GM21390 (cell line): ENCODE measurements around the gene COX19.
A peak's percentile ranks its signal among the peaks of the same experiment; 100 is the strongest.
"Not testable (repeated sequence)": the region's sequence is repeated elsewhere in the genome, so short reads cannot be mapped to it uniquely, and the experiment has no call there.

ENCODE experiments used
- ATAC-seq: cut with Tn5 transposase; IDR thresholded peaks from one replicate; pipeline ENCODE4 v1.9.1; 2021; ENCODE audit not compliant: unreplicated experiment

Gene COX19

DNA sequence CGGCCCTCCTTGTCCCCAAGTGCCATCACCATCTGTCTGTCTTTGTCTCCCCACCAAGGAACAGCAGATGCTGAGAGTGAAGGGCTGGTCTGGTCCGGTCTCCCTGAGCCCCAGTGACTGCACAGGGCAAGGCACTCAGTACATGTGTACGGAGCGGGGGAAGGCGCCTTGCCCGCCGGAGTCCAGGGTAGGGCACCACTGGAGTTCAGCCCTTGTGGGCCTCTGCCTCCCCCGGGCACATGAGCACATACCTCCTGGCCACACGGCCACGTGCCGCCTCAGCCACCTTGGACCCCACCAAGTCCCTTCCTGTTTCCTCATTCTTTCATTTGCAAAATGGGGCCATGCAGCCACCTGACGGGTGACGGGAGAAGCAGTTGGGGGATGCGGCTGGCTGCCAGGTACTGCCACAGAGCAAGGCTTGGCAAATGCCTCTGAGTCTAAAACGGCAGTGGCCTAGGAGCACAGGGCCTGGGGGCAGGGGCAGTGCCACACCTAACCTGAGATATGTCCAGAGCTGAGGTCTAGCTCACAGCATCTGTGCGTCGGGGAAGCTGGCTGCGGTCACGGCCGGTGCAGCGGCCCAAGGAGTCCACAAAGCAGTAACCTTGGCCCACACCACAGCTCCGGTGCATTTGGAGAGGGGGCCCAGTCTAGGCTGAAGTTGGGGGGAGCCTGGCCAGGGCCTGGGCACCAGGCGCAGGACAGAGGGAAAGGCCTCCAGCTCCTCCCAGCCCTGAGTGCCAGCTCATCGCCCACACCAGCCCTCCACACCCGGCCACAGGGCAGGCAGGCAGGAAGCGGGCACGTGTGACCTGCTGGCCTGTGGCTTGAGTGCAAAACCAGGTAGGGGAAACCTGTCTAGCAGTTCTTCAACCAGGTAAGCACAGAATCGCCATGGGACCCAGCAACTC, 26.1 kb downstream of the COX19 start:
- no peak for ATAC-seq

DNA sequence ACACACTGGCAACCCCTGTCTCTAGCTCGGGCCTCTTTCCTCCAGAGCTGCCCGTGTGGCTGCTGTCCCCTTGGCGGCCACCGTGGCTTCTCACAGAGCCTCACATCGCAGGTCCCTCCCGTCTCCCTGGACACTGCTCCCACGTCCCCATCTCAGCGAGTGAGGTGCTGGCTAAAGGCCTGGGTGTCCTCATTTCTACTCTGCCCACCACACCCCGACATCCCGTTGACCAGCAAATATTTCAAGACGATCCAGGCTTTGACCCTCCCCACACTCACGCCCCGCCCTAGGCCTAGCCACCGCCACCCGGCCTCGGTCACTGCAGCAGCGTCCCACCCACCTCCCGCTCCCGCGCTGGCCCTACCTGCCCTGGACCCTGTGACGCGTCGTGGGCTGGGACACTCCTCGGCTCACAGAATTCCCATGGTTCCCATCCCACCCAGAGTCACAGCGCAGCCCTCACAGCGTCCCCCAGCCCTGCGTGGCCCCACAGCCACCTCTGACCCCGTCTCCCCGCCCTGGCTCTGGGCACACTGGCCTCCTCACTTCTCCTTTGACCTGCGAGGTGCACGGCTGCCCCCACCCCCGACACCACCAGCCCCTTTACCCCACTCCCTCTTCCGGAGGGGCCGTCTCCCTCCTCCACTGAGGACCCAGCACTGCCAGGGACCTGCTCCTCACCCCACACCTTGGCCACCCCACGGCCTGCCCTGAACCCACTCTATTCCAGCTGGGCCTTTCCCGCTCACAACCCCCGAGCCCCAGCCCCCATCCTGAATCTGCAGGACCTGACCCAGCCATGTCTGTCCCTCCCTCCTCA, 27.7 kb downstream of the COX19 start:
- ATAC-seq = no peak

DNA sequence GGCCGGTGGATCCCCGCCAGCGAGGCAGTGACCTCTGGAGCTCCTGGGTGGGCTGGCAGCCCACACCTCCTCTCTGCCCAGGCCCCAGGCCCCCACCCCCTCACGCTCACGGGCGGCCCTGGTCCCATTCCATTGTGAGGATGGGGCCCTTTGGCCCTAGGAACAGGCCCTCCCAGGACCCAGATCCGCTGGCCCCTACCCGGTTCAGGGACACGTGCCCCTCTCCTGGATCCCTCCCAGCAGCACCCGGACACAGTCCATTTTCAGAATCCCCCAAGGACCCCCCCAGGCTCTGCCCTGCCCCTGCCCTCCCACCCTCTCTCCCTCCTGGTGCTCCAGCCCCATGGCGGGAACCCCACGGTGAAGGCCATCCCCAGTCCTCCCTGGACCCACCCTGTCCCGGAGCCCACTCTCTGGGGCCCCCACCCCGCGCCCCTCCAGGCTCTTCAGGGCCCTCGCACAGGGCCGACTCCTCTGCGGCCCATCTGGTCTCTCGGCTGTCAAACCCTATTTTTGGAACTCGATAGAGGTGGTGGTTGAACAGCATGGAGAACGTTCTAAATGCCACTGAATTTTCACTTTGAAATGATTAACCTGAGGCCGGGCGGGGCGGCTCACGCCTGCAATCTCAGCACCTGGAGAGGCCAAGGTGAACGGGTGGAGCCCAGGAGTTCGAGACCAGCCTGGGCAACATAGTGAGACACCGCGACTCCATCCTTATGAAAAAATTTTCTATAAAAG, 28.9 kb downstream of the COX19 start:
- ATAC-seq = no peak

DNA sequence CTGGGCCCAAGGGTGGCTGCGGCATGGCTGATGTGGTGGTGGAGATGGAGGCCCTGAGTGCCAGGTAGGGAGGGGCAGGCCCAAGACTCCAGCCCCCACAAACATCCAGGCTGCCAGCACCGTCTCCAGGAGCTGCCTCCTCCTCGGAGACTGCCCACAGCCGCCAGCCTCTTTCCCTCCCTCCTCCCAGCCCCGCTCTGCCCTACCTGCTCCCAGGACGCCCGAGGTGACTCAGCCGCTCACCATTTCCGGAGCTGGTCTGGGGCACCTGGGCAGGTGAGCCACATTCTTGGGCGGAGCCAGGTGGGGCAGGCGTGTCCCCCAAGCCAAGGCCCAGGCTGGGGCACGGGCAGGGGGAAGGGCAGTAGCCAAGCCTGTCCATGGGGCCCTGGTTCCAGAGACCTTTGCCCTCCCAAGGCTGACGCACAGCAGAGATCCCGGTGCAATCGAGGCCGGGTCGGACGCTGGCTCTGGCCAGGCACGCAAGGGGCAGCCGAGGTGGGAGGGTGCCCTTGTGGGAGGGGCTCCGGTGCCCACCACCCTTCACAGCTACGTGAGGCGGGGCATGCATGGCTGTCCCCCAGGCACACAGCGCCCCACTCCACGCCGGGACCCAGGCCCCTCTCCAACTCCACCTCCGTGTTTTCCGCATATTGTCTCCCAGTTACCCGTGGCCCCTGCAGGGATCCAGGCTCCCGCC, 29.6 kb downstream of the COX19 start:
- no peak for ATAC-seq

DNA sequence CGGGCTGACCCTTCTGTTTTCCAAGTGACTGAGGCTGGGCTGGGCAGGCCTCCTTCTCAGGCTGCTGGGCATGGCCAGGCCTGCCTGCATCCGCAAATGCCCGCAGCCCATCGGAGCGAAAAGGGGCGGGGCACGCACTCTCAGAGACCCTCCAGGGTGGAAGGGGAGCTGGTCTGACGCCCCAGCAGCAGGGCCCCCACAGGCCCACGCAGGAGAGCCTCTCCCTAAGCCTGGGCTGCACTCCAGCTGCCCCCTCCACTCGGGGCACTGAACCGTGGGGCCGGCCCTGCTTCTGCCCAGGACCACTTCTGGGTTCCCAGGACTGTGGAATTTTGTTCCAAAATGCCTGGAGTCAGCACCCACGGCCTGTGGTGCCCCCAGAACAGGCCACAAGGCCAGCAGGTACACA, 30.2 kb downstream of the COX19 start:
- no peak for ATAC-seq

DNA sequence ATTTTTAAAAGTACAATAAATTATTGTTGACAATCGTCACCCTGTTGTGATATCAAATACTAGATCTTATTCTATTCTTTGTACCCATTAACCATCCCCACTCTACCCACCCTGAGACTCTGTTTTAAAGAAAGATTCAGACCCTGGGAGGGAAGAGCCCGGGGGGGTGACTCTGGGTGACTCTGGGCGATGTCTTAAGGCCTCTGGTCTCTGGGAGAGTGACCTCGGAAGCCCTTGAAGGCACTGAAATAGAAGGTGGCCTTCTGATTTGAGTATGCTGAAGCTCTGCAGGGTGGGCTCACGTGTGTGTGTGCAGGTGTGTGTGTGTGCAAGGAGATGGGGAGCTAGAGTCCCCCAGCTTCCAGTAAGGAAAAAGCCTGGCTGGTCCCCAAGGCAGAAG, 30.6 kb downstream of the COX19 start:
- no peak for ATAC-seq

DNA sequence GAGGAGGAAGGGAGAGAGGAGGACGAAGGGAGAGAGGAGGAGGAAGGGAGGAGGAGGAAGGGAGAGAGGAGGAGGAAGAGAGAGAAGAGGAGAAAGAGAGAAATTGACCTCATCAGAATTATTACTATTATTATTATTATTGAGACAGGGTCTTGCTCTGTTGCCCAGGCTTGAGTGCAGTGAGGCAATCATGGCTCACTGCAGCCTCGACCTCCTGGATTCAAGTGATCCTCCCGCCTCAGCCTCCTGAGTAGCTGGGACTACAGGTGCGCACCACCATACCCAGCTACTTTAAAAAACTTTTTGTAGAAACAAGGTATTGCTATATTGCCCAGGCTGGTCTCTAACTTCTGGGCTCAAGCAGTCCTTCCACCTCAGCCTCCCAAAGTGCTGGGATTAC, 31.6 kb downstream of the COX19 start:
- ATAC-seq = not testable (repeated sequence)

DNA sequence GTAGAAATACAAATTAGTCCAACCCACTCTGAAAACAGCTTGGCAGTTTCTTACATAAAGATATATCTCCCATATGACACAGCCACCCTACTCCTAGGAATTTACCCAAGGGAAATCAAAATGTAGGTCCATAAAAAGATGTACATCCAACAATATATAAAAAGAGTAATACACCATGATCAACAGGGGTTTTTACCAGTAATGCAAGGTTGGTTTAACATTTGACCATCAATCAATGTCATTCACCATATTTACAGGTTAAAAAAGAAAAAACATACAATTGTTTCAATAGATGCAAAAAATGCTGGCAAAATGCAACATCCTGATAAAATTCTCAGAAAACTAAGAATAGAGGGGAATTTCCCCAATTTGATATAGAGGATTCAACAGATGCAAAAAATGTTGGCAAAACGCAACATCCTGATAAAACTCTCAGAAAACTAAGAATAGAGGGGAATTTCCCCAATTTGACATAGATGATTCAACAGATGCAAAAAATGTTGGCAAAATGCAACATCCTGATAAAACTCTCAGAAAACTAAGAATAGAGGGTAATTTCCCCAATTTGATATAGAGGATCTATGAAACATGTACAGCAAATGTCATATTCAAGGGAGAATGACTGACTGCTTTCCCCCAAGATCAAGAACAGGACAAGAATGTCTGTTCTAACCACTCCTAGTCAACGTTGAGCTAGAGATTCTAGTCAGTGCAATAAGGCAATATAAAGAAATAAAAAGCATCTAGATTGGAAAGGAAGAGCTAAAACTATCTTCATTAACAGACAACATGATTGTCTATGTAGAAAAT, 34.5 kb downstream of the COX19 start:
- ATAC-seq = no peak

DNA sequence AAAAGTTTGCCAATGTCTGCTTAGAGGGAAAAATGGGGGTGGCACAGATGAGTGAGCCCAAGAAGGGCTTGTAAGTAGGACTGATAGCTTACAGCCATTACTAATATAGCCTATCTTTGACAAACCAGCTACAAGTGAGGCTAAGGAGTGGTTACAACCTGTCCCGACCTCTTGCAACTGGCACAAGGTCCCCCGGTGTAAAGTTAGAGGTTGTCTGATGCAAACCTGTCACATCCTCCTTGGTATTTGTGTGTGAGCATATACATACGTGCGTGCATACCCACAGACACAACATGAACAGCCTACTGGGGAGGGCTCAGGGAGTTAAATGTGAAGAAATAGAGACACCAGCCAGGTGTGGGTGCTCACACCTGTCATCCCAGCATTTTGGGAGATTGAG, 35.5 kb downstream of the COX19 start:
- no peak for ATAC-seq

DNA sequence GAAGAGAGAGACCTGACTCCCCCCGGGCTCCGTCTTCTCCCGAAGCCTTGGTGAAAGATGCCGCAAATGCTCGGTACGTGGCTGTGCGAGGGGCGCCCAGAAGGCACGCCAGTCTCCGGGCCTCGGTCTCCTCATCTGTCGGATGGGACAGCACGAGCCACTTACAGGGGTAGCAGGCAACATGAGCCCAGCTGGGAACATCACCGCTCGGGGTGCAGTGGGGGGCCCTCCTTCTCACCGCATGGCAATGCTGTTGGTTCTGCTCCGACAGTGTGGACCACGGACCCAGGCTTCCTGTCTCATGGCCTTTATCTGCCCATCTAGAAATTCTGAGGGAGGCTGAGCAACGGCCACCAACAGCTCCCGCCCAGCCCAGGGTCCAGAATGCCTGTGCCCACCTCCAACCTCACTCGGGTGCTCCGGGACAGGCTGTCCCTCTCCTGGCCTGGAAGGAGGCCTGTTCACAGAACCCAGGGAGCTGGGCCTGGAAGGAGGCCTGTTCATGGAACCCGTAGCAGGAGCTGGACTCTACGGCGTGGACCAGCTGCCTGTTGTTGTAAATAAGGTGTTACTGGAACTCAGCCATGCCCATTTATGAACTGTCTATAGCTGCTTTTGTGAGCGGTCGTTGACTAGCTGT, 36.7 kb downstream of the COX19 start:
- ATAC-seq = no peak

DNA sequence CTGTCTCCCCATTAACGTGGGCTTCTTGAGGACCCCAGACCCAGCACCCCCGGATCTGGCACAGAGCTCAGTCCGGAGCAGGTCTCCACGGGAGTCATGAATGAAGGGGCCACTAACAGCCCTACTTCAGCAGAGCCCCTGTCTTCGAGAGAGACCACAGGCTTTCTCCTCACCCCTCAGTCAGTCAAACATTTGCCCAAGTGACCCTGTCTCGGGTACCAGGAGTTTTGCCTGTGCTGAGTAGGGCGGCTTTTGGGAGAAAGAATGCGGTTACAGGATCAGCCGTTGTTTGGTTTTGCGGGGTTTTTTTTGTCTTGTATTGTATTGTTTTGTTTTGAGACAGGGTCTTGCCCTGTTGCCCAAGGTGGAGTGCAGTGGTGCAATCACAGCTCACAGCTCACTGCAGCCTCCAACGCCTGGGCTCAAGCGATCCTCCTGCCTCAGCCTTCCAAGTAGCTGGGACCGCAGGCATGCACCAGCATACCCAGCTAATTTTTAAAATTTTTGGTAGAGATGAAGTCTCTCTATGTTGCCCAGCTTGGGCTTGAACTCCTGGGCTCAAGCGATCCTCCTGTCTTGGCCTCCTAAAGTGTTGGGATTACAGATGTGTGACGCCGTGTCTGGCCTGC, 37.4 kb downstream of the COX19 start:
- no peak for ATAC-seq

DNA sequence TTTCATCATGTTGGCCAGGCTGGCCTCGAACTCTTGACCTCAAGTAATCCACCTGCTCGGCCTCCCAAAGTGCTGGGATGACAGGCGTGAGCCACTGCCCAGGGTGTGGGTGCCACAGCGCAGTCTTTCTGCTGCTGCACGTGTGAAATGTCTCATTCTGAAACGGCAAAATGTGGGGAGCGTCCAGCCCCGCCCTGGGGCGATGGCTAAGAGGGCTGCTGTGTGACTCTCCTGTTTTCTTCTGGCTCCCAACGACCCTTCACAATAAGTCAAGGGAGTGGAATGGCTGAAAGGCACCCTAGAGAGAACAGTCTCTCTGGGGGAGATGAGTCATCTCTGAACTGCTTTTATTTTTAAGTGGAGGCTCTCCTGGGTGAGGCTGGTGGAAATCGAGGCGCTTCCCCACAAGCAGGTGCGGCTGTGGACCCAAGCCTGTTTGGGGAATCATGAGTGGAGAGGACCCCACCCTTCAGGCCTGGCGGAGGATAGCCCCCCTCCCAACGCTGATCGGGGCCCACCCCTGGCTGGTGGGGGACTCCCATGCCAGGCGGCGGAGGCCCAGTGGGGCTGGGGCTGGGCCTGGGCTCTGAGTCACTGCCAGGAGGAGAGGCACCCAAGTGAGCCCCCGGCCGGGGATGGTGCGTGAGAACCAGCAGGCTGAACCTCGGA, 38.8 kb downstream of the COX19 start:
- peak; percentile 81 for ATAC-seq

DNA sequence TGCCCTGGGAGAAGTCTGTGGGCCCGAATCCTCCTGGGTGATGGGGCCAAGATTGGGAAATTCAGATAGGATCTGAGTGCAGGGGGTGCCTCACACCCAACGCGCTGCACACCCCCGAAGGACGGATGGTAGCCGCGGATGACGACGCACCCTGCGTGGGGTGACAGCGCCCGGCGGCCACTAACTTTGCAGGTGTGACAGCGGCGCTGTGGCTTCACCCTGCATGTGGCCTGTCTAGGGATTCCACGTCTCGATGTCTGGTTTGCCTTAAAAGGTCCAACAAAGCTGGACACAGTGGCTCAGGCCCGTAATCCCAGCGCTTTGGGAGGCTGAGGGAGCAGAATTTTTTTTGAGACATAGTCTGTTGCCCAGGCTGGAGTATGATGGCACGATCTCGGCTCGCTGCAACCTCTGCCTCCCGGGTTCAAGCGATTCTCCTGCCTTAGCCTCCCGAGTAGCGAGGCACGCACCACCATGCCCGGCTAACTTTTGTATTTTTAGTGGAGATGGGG, 39.4 kb downstream of the COX19 start:
- no peak for ATAC-seq

DNA sequence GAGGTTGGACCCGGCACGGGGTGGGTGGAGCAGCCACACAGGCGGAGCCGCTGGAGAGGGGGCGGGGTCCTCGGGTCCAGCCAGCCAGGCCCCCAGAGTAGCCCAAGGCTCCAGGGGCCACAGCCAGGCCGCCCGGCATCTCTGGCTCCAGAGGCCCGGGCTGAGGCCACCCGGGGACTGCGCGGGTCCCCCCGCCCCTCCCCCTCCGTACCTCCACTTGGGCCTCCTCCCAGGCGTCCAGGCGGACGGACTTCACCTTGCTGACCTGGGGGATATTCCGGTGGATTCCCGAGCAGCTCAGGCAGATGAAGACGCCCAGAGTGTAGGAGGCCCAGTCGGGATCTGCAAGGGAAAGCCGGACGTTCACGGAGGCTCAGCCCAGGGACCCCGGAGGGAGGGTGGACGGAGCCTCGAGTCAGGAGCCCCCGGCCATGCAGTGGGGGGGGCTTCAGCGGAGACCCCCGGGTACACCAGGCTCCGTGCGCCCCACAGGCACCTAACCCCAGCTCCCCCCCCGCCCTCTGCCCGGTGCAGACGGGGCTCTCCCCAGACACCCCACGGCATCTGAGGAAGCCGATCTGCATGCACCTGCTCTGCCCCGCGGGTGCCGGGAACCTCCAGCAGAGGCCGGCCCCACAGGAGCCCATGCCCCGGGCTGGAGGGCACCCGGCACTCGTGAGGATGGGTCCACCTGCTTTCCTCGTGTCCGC, 40.0 kb downstream of the COX19 start:
- ATAC-seq = no peak

DNA sequence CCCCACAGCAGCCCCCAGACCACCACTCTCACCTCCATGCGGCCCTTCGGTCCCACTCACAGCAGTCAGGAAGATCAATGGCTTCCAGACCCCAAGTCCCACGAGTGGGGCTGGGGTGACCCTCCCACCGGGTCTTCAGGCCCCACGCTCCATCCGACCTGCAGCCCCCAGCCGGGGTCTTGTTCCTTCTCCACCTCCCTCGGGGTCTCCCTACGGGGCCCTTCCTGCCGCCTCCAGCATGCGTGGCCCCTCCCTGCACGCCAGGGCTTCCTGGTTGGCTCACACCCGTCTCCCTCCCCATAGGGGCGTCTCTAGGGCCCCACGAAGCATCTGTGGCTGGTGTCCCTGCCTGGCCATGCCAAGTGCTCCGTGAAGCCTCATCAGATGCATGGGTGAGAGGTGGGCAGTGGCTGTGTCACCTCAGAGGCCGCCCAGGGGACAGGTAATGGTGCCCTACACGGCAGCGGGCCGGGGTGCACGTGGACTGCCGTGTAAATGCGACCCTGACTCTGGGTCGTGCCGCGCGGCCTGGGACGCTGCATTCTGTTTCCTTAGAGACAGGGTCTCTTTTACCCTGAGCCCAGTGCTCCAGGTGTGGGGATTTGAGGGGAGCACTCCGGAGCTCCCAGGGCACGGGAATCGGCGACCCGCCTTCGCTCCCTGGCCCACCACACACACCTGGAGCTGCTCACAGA, 40.7 kb downstream of the COX19 start:
- no peak for ATAC-seq

DNA sequence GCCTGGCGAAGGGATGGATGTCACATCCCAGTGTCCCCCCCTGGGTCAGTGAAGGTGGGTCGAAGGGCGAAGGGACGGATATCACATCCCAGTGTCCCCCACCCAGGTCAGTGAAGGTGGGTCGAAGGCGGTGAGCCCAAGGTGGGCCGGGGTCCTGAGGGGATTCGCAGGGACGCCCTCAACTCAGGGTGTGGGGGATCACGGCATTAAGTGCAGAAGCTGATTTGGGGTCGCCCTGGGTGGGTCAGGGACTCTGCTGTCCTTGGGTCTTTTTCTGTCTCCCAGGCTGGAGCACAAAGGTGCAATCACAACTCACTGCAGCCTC, 42.7 kb downstream of the COX19 start:
- ATAC-seq = no peak
